ENCODE measurements around the gene TIGD3. TPM values are rescaled to one million over a fixed set of nuclear protein-coding genes. Genes with fewer than 3 reads are reported as not detected.

Gene TIGD3
- total and polyA plus RNA-seq, 11 donors, result 0.19 to 0.91 (median 0.42) TPM; not detected in 2

- H3K27ac ChIP-seq, result peak overlapping the region in 1 of 12 donors; percentile 30
- H3K9me3 ChIP-seq, result no peaks in the 10 kb centered on the region
- DNase-seq, result no peak
- no peaks in the 10 kb centered on the region for H3K27me3 ChIP-seq
- H3K4me1 ChIP-seq, result peaks cover 7 to 63% (median 46%) of the 10 kb centered on the region in 12 donors
- ATAC-seq, result no peak
- WGBS, 4 donors, result 79 to 84% (median 81%) methylated on average over 21 to 22 of the region's 22 CpGs
- H3K4me3 ChIP-seq, result no peak overlapping the region
- intact Hi-C loops (cut with DNase I), result no loop called here
- peaks cover 0 to 43% (median 25%) of the 10 kb centered on the region in 9 donors for H3K36me3 ChIP-seq
- TF ChIP-seq POLR2A (IDR thresholded peaks at IDR 0.05), result no peak
Observed at GRCh38 chr11:65320386-65321075, 34.0 kb upstream of the TIGD3 start.

- Histone ChIP-seq H3K9me3 (no peaks in the 10 kb centered on the region), H3K4me3 (peak overlapping the region in 1 of 12 donors; percentile 3), H3K27me3 (no peaks in the 10 kb centered on the region), H3K4me1 (peaks cover 7 to 59% (median 45%) of the 10 kb centered on the region in 12 donors), H3K36me3 (peaks cover 0 to 43% (median 25%) of the 10 kb centered on the region in 9 donors), H3K27ac (peak overlapping the region in 6 of 12 donors; percentile 3 to 45 (median 17))
- DNase-seq (no peak), ATAC-seq (no peak)
- intact Hi-C loops (cut with DNase I), result no loop called here
- WGBS, 4 donors, result 74 to 85% (median 79%) methylated on average over 14 to 15 of the region's 15 CpGs
- TF ChIP-seq POLR2A (IDR thresholded peaks at IDR 0.05) (no peak), CTCF (IDR thresholded peaks at IDR 0.05) (no peak)
Observed at GRCh38 chr11:65321076-65321475, 33.5 kb upstream of the TIGD3 start.

GRCh38 chr11:65321828-65322485 is 32.6 kb upstream of the TIGD3 start:
- no peak for ATAC-seq
- intact Hi-C loops (cut with DNase I), result no loop called here
- peak in 1 of 5 donors; percentile 40 for DNase-seq
- H3K27me3 ChIP-seq, result no peaks in the 10 kb centered on the region
- peak overlapping the region in 8 of 12 donors; percentile 3 to 45 (median 24) for H3K27ac ChIP-seq
- WGBS, 4 donors, result 48 to 71% (median 53%) methylated on average over 13 of the region's 13 CpGs
- no peak for TF ChIP-seq CTCF (IDR thresholded peaks at IDR 0.05)
- no peak for TF ChIP-seq POLR2A (IDR thresholded peaks at IDR 0.05)
- no peaks in the 10 kb centered on the region for H3K9me3 ChIP-seq
- H3K4me3 ChIP-seq, result no peak overlapping the region
- H3K36me3 ChIP-seq, result peaks cover 0 to 43% (median 25%) of the 10 kb centered on the region in 9 donors
- peaks cover 7 to 54% (median 40%) of the 10 kb centered on the region in 12 donors for H3K4me1 ChIP-seq

GRCh38 chr11:65323813-65324212 is 30.7 kb upstream of the TIGD3 start:
- no peak for TF ChIP-seq CTCF (IDR thresholded peaks at IDR 0.05)
- no peak for TF ChIP-seq POLR2A (IDR thresholded peaks at IDR 0.05)
- ATAC-seq (peak in 3 of 4 donors; percentile 9 to 25 (median 12)), DNase-seq (no peak)
- Histone ChIP-seq H3K27me3 (no peaks in the 10 kb centered on the region), H3K4me3 (no peak overlapping the region), H3K36me3 (peaks cover 0 to 43% (median 25%) of the 10 kb centered on the region in 9 donors), H3K27ac (no peak overlapping the region), H3K4me1 (peaks cover 4 to 38% (median 27%) of the 10 kb centered on the region in 12 donors), H3K9me3 (no peaks in the 10 kb centered on the region)
- 71 to 72% (median 71%) methylated on average over 12 of the region's 12 CpGs for WGBS, 4 donors
- intact Hi-C loops (cut with DNase I), result no loop called here
